SK-MEL-5 (cell line): ENCODE data around the gene APBA1. TPM values are rescaled to one million over a fixed set of nuclear protein-coding genes. Genes with fewer than 3 reads are reported as not detected.

Experiments used
- DNase-seq: peaks from one replicate; pipeline ENCODE4 v3.0.0-alpha.2; 2016; ENCODE audit warnings: low read depth, low spot score
- in situ Hi-C: cut with HindIII; loops from 2 replicates; pipeline ENCODE4 v1.10.0; 2016; ENCODE audit warnings: low sequenced_read_pairs, high pct_unique_total_duplicates, low pct_unique_long_range_greater_than_20kb
- total RNA-seq: library from RNA; depleted of rRNA; stranded (reverse); fragments of >200 nt; shearing (Covaris generic); gene quantifications from 2 replicates; pipeline ENCODE4 v1.2.3, GENCODE V29; 2014

APBA1 gene
- total RNA-seq, 1 experiment from 2014 or later, result 1.0 TPM

GRCh38 chr9:69516353-69517322, 155.5 kb downstream of the APBA1 start:
- in situ Hi-C loops, result no loop called here
- DNase-seq, result no peak

GRCh38 chr9:69515810-69516209, 156.4 kb downstream of the APBA1 start:
- in situ Hi-C loops, result no loop called here
- DNase-seq, result no peak

- in situ Hi-C loops, result no loop called here
- no peak for DNase-seq
These were observed 158.9 kb downstream of the APBA1 start for GRCh38 chr9:69513141-69513820.

- in situ Hi-C loops, result no loop called here
- DNase-seq, result no peak
These were observed 168.1 kb downstream of the APBA1 start for GRCh38 chr9:69504058-69504457.

GRCh38 chr9:69502671-69503301, 169.4 kb downstream of the APBA1 start:
- no peak for DNase-seq
- in situ Hi-C loops, result no loop called here

- DNase-seq, result no peak
- in situ Hi-C loops, result no loop called here
These were observed 171.3 kb downstream of the APBA1 start for GRCh38 chr9:69500896-69501295.

- no peak for DNase-seq
- in situ Hi-C loops, result no loop called here
These were observed 172.2 kb downstream of the APBA1 start for GRCh38 chr9:69499959-69500358.

GRCh38 chr9:69499407-69499806, 172.8 kb downstream of the APBA1 start:
- in situ Hi-C loops, result no loop called here
- no peak for DNase-seq

- no peak for DNase-seq
- in situ Hi-C loops, result no loop called here
These were observed 173.7 kb downstream of the APBA1 start for GRCh38 chr9:69498470-69498869.

- in situ Hi-C loops, result no loop called here
These were observed 174.4 kb downstream of the APBA1 start for GRCh38 chr9:69497816-69498215.

GRCh38 chr9:69496846-69497450, 175.2 kb downstream of the APBA1 start:
- in situ Hi-C loops, result no loop called here

More at GRCh38 chr9:69497816-69498215, 174.4 kb downstream of the APBA1 start:
- no peak for DNase-seq

GRCh38 chr9:69495296-69495695, 176.9 kb downstream of the APBA1 start:
- in situ Hi-C loops, result no loop called here
- no peak for DNase-seq

More at GRCh38 chr9:69496846-69497450, 175.2 kb downstream of the APBA1 start:
- DNase-seq, result no peak

- no peak for DNase-seq
- in situ Hi-C loops, result no loop called here
These were observed 177.4 kb downstream of the APBA1 start for GRCh38 chr9:69494763-69495162.

- in situ Hi-C loops, result no loop called here
- no peak for DNase-seq
These were observed 178.0 kb downstream of the APBA1 start for GRCh38 chr9:69494208-69494607.

GRCh38 chr9:69486498-69486897, 185.7 kb downstream of the APBA1 start:
- in situ Hi-C loops, result no loop called here
- no peak for DNase-seq

GRCh38 chr9:69485466-69485865, 186.7 kb downstream of the APBA1 start:
- in situ Hi-C loops, result no loop called here
- DNase-seq, result no peak

GRCh38 chr9:69483886-69484422, 188.2 kb downstream of the APBA1 start:
- DNase-seq, result no peak
- in situ Hi-C loops, result no loop called here

- in situ Hi-C loops, result no loop called here
- no peak for DNase-seq
These were observed 195.4 kb downstream of the APBA1 start for GRCh38 chr9:69476797-69477196.
